HG03039 (cell line): Measurements from ENCODE around the gene SLF1.
"Not testable (repeated sequence)": the region's sequence is repeated elsewhere in the genome, so short reads cannot be mapped to it uniquely, and the experiment has no call there.

Experiments used
- ATAC-seq: cut with Tn5 transposase; IDR thresholded peaks from one replicate; pipeline ENCODE4 v1.9.1; 2021; ENCODE audit warnings: mild to moderate bottlenecking, moderate library complexity; ENCODE audit not compliant: unreplicated experiment

SLF1 gene

DNA sequence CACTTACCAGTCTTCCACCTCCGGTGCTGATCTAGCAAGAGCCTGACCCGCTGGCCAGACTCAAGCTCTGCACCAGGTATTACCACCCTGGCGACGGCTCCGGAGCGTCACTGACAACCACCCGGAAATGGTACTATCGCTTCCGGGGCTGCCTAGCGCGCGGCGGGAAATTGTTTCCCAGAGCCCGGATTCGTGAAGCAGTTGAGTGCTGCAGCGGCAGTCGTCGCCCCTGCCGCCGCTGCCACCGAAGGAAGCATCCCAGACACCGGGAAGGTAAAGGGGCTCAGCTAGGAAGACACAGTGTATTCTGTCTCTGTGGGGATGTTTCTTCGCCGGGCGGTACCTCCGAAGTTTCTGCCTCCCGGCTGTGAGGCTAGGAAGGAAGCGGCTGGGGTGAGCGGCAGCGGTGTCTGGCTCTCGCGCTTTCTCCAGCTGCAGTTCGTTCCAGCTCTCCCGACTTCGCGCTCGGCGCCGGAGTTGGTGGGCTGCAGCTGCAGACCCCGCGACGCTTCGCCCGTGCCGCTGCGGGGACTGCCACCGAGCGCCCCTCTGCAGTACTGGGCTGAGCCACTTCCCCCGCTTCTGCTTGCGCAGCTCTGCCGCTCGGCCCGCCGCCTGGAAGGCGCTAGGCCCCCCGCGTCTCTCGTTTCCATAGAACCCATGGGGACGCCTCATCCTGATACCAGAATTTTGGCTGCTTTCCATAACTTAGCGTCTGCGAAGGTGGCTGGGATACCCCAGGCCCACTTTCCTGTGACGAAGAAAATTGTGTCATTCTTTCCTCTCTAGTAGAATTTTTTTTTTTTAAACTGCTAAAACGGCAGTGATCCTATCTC lies at the start of gene SLF1, which contains the start of gene KIAA0825:
Gene SLF1 (plus strand): TSS at position 177 of the 836 bp plus-strand sequence. CDS start 10,142 bp downstream, outside the sequence.
Gene KIAA0825 (minus strand): TSS at position 112 of the 836 bp plus-strand sequence. CDS start 81,478 bp downstream, outside the sequence.
- ATAC-seq, result peak; percentile 97

DNA sequence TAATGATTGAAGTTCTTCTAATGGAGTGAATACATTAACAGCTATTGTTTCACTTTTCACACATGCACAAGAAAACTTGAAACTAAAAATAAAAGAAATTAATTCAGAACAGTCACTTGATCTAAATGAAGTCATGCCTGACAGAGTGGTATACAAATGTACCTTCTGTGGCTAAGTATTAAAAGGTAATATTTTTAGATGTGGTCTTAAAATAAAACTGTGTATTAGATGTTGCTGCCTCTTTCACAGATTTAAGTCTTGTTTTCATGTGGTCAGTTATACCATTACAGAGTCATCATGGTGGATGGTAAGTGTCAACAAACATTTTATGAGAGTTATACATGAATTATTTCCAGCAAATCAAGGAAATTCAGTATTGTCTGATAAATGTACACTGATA lies 47.1 kb upstream of the SLF1 start:
- ATAC-seq, result no peak

DNA sequence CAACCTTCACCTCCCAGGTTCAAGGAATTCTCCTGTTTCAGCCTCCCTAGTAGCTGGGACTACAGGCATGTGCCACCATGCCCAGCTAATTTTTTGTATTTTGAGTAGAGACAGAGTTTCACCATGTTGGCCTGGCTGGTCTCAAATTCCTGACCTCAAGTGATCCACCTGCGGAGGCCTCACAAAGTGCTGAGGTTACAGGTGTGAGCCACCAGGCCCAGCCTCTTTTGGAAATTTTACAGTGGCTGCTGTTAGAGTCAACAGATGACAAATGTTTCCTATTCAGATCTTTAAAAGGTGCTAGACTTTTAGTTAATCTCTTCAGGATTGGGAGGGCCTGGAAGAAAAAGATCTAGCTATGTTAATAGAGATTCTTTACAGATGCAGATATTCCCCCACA lies 45.1 kb upstream of the SLF1 start:
- not testable (repeated sequence) for ATAC-seq

DNA sequence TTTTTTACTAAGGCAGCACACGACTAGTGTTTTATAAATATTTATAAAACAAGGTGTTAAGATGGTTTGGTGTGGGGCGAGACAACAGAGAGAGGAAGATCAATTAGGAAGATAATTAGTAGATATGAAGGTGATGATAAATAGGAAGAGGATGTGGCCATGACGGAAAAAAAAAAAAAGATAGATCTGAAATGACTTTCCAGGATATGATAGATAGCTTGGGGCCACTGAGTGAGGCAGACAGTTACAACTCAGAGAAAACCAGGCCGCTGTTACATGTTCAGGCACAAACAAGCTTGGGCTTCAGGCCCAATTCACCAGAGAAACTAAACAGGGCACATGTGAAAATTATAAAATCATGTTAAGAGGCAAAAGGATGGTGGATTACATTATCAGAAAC lies 43.3 kb upstream of the SLF1 start:
- ATAC-seq, result no peak

DNA sequence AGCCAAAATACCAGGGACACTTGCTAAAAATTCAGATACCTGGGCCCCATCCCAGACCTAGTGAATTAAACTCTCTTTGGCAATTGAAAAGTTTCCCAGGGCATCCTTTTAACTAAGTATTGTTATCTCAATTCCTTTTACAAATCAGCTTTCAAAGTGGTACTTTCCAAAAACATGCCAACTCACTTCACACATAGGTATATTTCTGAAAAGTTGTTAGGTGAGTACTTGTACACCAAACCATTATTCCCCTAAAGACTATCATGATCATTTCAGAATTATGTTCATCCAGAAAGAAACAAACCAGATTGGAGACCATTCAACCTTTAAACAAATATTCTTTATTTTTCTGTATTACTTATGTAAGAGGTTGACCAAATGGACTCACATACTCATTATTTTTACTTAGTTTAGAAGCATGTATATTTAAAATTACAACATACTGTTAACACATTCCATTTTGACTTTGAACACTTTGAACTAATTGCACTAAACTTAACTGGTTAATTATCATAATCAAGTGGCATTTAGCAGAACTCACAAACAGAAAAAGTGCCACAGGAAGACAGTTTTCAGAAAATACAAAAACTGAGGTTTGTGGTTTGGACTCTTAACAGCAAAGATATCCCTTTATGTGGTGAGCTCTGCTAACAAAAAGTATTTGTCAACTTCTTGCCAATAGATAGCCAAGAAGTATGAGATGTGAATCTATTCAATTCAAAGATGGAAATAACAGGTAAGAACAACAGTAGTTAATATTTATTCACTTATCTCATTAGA lies 40.8 kb upstream of the SLF1 start:
- peak; percentile 70 for ATAC-seq

DNA sequence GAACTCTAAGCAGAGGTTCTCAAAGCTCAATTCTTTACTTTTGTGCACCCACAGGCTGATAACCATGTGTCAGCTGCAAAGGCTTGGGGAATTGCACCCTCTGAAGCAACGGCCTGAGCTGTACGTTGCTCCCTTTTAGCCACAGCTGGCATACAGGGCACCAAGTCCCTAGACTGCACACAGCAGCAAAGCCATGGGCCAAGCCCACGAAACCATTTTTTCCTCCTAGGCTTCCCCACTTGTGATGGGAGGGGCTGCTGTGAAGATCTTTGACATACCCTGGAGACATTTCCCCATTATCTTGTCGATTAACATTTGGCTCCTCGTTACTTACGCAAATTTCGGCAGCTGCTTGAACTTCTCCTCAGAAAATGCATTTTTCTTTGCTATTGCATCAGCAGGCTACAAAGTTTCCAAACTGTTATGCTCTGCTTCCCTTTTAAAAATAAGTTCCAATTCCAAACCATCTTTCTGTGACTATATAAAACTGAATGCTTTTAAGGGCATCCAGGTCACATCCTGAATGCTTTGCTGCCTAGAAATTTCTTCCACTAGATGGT lies 23.1 kb upstream of the SLF1 start:
- no peak for ATAC-seq

DNA sequence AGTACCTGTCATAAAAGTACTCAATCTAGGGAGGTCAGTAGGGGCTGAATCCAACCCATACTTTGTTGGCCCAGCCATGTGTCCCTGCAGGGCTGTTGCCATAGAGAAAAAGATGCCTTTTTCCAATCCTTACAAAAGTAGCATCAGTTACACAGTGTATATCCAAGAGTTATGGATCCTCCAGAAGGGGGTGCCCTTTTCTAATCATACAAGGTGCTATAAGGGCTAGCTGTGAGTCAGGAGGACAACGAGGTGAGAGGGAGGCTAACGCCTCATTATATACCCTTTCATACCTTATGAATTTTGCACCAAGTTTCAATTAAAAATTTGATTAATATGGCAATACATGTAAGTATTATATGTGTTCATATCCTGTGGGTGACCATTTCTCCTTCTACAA lies 4.9 kb upstream of the SLF1 start:
- ATAC-seq, result no peak

DNA sequence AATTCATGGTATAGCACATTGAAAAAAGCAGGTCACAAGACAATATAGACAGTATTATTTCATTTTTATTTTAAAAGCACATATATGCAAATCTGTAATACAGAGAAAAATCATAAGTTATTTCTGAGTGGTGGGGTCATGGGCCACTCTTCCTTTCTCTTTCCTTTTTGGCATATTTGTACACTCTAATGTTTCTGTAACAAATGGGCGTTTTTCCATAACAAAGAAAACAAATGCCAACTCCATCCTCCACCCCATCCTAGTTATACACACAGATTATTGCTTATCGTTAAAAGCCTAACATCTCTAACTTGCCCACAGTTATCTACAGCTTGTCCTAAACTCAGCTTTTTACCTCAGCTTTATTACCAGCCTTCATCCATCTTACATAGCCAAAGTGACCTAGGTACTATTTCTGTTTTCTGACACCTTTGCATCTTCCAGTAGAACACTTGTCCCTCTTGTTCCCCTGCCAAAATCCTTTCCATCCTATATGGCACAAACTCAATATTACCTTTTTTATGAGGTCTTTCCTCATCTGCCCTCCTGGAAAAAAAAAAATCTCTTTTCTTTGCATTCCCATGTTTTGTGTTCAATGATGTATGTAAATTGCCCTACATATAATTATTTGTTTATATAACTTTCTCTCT lies 4.2 kb upstream of the SLF1 start:
- ATAC-seq, result no peak

DNA sequence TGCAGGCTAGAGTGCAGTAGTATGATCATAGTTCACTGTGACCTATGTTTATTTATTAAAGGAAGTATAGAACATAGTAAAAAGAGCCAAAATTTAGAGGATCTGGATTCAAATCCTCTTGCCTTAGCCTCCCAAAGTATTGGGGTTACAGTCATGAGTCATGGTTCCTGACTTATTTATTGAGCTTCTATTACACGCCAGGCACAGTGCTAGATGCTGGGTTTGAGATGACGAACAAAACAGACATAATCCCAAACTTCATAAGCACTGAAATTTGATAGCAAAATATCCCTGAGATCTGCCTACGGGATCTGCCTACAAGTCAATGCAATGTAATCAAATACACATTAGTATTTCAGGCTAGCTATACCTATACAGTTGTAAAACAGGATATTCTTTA lies 2.6 kb upstream of the SLF1 start:
- ATAC-seq, result no peak

DNA sequence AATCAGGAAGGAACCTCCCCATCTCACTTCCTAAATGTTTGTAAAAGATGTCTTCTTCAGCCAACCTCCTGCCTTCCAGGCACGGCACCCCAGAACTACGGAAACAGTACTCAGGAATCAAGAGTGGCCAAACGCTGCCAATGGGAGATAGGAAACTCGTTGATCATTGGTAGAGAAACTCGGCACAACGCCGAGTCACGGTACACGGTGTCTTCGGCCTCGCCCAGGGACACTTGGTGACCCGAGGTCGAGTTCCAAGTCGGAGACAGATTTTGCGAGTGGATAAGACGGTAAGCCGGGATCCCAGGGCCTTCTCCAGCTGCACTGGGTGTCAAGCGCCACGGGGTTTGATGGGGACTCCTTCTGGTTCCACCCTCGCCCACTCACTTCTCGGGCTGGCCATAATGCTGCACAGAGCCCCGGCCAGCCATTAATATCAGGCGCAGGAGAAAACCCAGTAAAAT lies 408 bp upstream of the SLF1 start:
- ATAC-seq, result peak; percentile 27

DNA sequence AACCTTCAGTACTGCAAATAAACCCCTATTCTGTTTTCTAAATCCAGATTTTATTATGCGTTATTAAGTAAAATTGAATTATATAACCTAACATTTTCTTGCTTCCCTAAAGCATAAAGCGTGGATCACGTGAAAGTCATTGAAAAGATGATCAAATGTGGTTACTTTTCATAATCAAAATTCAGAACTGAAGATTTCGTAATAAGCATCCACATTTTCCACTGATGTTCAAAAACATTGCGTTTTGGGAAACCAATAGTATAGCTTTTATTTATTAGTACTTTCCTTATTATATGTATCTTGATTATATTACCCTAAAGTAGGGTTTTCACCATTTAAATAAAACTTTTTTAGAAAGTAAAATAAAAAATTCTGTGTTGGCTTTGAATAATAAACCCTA lies 1.8 kb downstream of the SLF1 start:
- no peak for ATAC-seq

DNA sequence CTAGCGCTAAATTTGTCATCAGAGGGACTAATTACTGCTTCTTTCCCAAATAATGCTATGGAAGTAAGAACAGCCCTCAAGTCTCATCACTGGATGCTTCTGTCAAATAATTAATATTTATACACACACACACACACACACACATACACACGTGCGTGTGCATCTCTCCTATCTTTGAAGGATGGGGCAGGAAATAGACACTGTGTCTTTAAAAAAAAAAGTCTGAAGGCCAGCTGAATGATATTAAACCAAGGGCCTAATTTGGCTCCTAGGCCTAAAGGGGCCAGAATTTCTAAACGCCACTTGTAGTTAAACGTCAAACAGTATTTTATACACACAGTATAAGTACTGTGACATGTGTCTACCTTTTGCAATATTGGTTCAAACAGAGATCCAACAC lies 3.3 kb downstream of the SLF1 start:
- ATAC-seq, result no peak

DNA sequence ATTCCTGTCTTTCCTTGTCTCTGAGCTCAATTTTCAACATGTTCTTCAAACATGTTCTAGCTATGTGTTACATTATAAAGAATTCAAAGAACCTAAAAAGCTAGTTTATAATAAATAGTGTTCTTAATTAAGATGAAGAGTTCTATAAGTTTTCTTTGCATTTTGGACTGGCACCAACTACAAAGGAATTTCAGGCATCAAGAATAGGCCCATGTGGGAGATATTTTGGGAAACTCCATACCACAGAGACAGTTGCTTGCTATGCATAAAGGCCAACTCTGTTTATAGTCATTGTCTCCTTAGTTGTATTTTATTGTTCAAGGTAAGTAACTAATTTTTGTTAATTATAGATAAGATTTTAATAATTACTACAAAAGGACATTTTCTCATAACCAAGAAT lies 4.5 kb downstream of the SLF1 start:
- no peak for ATAC-seq

DNA sequence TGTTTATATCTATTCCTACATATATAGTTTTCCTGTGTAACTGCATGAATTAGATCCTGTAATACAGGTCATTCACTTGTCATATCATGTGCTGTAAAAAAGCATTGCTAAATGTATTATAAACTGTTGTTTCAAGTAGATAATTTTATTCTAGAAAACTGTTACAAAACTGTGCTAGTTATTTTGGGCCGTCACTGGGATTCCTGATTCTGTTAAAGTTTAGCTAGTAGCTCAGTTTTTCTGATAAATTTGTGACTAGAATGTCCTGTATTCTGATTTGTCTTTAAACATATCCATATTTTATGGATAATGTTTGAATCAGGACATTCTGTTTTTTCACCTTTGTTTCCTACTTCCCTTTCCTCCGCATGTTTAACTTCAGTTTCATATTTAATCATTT lies 5.4 kb downstream of the SLF1 start:
- no peak for ATAC-seq

DNA sequence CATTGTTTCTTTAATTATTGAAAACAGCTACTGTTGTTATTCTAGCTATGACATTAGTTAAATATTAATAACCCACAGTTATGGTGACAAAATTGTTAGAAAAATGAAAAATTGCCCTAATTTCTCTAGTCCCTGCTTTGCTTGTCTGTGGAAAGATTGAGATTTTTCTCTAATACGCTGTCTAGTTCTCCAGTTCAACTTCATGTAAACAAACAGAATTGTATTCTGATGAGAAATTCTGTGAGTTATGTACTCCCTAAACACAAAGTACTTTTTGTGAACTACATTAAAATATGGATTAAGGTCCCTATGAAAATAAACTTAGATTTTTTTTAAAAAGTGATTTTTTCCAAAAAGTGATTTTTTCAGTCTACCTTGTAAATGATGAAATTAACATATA lies 8.7 kb downstream of the SLF1 start:
- ATAC-seq, result no peak

DNA sequence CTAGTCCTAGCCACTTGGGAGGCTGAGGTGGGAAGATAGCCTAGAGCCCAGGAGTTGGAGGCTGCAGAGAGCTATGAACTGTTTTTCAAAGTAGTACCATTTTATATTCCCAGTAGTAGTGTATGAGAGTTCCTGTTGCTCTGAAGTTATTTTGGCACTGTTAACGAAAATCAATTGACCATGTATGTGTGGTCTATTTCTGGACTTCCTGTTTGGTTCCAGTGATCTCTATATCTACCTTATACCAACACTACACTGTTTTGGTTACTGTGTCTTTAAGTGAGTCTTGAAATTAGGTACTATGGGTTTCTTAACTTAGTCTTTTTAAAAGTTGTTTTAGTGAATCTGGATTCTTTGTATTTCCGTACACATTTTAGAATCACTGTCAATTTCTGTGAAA lies 13.6 kb downstream of the SLF1 start:
- ATAC-seq, result peak; percentile 93

DNA sequence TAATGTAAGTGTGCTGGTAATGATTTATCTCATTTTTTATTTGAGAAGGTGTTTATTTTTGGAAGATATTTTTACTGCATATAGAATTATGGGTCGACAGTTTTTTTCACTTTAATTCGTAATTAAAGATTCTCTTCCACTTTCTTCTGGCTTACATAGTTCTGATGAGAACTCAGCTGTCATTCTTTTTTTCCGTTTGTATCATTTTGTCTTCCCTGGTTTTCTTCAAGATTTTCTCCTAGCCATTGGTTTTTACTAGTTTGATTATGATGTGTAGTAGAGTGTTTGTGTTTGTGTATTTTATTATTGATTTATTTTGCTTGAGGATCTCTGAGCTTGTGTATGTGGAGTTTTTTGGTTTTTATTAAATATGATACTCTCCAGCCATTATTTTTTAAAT lies 21.7 kb downstream of the SLF1 start:
- ATAC-seq, result no peak

DNA sequence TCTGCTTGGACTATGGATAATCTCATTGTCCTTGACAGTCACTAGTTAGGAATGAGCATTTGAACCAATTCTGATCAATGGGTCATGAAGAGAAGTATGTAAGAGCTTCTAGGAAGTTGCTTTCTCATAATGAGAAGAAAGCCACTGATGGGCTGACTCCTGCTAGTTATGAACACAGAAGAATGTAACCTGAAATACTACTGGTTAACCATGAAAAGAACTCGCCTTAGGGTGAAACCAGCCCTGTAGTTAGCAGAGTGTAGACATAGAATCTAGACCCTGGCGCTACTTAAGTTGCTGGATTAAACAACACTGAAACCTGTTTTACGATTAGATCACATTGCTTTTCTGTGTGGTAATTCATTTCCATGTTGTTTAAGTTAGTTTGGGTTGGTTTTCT lies 26.6 kb downstream of the SLF1 start:
- no peak for ATAC-seq

DNA sequence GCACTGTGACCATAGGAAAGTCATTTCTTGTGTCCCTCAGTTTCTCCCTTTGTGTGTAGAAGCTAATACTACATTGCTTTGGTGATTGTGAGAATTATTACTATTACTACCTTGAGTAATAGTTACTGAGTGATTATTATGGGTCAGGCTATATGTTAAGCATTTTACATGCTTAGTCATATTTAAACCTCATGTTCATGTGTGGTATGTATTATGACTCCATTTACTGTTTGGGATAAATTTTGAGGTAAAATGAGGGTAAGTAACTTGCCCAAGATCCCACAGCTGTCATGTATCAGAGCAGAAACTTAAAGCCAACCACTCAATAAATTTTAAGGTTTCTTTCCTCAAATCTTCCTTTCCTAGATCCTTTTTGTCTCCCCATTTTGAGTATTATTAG lies 28.3 kb downstream of the SLF1 start:
- no peak for ATAC-seq

DNA sequence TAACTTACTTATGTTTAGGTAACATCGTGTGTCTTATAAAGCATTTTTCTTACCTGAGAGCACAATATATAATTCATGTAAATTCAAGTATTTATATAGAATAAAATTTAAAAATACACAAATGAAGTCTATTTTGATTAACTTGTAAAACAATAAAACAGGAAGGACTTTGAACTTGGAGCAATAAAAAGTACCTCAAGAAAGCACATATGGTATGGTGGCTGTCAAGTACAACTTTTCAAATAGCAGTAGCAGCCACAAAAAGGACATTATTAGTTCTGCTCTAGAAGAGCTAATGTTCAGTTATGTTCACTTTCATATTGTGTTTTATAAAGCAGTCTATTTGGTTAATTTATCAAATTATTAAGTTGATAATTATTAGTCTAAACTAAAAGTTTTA lies 31.4 kb downstream of the SLF1 start:
- ATAC-seq, result no peak

DNA sequence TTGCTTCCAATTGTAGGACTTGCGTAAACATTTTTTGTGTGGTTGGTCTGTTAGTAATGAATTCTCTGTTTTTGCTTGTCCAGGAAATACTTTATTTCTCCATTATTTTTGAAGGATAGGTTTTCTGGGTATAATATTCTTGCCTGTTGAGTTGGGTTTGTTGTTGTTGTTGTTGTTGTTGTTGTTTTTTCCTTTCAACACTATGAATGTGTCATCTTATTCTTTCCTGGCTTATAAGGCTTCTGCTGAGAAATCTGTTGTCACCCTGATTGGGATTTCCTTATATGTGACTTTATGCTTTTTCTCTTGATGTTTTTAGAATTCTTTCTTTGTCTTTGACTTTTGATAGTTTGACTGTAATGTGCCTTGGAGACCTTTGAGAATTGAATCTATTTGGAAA lies 39.8 kb downstream of the SLF1 start:
- ATAC-seq, result no peak
